Type B pancreatic cell (in vitro differentiated cells): ENCODE measurements around the gene GRAMD4. TPM values are rescaled to one million over a fixed set of nuclear protein-coding genes. Genes with fewer than 3 reads are reported as not detected.

Experiments
- DNase-seq: peaks from one replicate; pipeline ENCODE4 v3.0.0; 2021; ENCODE audit warnings: mixed read lengths; ENCODE audit not compliant: unreplicated experiment; ENCODE audit errors: extremely low spot score
- H3K27ac Mint-ChIP-seq: 2 replicates; pipeline ENCODE4 v1.8.0; 2021; ENCODE audit warnings: mild to moderate bottlenecking, mixed read lengths
- H3K27me3 Mint-ChIP-seq: 2 replicates; pipeline ENCODE4 v1.8.0; 2021; ENCODE audit warnings: mixed read lengths
- H3K36me3 Mint-ChIP-seq: 2 replicates; pipeline ENCODE4 v1.8.0; 2021; ENCODE audit warnings: mixed read lengths
- H3K4me1 Mint-ChIP-seq: one replicate; pipeline ENCODE4 v1.8.0; 2021; ENCODE audit warnings: mixed read lengths; ENCODE audit not compliant: unreplicated experiment
- H3K4me3 Mint-ChIP-seq: 2 replicates; pipeline ENCODE4 v1.8.0; 2021; ENCODE audit warnings: mild to moderate bottlenecking, mixed read lengths
- H3K9me3 Mint-ChIP-seq: 2 replicates; pipeline ENCODE4 v1.8.0; 2021; ENCODE audit warnings: mixed read lengths
- total RNA-seq: library from RNA; stranded (reverse); gene quantifications from 2 replicates; pipeline ENCODE4 v1.2.1, GENCODE V29; 2021; ENCODE audit warnings: low replicate concordance
- TF ChIP-seq, protein P1 (sequence below): fragments of 200-600 bp; sonication (generic); conservative IDR thresholded peaks from 2 replicates; pipeline ENCODE4 v1.5.0; 2021; ENCODE audit warnings: antibody characterized with exemption, mild to moderate bottlenecking

GRAMD4 gene
- total RNA-seq, 1 donor from 2014 or later = 56.4 TPM

DNA sequence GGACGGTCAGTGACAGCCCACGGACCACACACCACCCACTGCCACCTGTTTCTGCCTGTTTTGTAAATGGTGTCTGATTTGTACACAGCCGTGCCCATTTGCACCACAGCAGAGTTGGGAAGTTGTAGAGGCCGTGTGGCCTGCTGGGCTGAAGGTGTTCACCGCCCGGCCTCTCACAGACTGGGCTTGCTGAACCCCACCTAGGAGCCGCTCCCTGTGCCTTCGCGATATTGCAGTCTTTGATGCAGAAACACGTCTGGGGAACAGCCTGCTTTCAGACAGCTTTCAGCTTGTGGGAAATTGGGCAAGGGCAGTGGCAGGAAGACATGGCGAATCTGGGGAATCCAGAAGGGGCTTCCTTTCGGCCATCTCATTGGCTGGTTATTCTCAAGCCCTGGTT lies 9.8 kb upstream of the GRAMD4 start:
- no peak for DNase-seq

DNA sequence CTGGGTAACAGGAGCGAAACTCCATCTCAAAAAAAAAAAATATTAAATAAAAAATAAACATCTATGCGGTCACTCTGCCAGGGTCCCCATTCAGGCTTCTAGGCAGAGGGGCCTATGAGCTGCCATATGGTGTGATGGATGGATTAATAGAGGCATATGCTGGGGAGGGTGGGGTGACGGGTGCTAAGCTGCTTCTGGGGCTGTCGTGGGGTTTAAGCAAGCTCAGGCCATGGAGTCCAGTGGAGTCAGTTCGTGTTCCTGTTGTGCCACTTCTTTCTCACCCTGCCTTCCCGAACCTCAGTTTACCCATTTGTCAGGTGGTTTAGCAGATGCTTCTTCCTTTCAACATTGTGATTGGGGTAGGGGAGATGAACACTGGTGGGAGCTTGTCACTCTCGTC lies 9.0 kb upstream of the GRAMD4 start:
- no peak overlapping the region for H3K27ac Mint-ChIP-seq
- H3K4me3 Mint-ChIP-seq = no peak overlapping the region
- TF ChIP-seq, protein P1, sequence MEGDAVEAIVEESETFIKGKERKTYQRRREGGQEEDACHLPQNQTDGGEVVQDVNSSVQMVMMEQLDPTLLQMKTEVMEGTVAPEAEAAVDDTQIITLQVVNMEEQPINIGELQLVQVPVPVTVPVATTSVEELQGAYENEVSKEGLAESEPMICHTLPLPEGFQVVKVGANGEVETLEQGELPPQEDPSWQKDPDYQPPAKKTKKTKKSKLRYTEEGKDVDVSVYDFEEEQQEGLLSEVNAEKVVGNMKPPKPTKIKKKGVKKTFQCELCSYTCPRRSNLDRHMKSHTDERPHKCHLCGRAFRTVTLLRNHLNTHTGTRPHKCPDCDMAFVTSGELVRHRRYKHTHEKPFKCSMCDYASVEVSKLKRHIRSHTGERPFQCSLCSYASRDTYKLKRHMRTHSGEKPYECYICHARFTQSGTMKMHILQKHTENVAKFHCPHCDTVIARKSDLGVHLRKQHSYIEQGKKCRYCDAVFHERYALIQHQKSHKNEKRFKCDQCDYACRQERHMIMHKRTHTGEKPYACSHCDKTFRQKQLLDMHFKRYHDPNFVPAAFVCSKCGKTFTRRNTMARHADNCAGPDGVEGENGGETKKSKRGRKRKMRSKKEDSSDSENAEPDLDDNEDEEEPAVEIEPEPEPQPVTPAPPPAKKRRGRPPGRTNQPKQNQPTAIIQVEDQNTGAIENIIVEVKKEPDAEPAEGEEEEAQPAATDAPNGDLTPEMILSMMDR = no peak
- DNase-seq = no peak
- H3K27me3 Mint-ChIP-seq = no peaks in the 10 kb centered on the region
- peaks cover 31% of the 10 kb centered on the region for H3K4me1 Mint-ChIP-seq
- no peaks in the 10 kb centered on the region for H3K9me3 Mint-ChIP-seq
- H3K36me3 Mint-ChIP-seq = no peaks in the 10 kb centered on the region

More for the DNA sequence above, 9.8 kb upstream of the GRAMD4 start:
- peak overlapping the region; percentile 14 for H3K4me3 Mint-ChIP-seq
- no peak overlapping the region for H3K27ac Mint-ChIP-seq
- peaks cover 31% of the 10 kb centered on the region for H3K4me1 Mint-ChIP-seq
- no peaks in the 10 kb centered on the region for H3K9me3 Mint-ChIP-seq
- H3K27me3 Mint-ChIP-seq = no peaks in the 10 kb centered on the region
- H3K36me3 Mint-ChIP-seq = no peaks in the 10 kb centered on the region
- TF ChIP-seq, protein P1 = no peak

DNA sequence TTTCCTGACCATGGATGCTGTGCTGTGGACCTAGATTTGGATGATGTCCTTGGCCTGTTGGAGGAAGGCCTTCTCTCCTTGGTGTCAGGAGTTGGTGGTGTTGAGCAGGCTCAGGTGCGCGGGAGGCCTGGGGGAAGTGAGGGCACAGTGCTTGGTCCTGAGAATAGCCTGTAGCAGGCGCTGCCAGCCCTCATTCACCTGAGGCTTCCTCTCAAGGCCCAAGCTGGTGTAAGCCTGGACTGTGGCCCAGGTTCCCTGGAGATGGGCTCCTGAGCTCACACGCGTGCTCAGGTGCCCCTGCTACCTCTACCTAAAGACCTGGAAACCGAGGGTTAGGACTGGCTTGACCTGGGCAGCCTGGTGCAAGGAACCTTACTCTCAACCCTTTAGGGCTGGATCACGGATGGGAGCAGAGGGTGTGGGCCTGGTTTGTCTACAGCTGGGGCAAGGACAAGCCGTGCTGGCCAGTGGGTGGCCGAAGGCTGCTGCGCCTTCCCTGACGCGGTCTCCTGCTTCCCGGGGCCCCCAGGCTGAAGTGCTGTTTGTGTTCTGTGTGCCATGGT lies 7.8 kb upstream of the GRAMD4 start:
- TF ChIP-seq, protein P1 = no peak
- no peaks in the 10 kb centered on the region for H3K36me3 Mint-ChIP-seq
- no peak for DNase-seq
- peaks cover 31% of the 10 kb centered on the region for H3K4me1 Mint-ChIP-seq
- H3K4me3 Mint-ChIP-seq = peak overlapping the region; percentile 9
- no peaks in the 10 kb centered on the region for H3K27me3 Mint-ChIP-seq
- H3K9me3 Mint-ChIP-seq = no peaks in the 10 kb centered on the region
- no peak overlapping the region for H3K27ac Mint-ChIP-seq

DNA sequence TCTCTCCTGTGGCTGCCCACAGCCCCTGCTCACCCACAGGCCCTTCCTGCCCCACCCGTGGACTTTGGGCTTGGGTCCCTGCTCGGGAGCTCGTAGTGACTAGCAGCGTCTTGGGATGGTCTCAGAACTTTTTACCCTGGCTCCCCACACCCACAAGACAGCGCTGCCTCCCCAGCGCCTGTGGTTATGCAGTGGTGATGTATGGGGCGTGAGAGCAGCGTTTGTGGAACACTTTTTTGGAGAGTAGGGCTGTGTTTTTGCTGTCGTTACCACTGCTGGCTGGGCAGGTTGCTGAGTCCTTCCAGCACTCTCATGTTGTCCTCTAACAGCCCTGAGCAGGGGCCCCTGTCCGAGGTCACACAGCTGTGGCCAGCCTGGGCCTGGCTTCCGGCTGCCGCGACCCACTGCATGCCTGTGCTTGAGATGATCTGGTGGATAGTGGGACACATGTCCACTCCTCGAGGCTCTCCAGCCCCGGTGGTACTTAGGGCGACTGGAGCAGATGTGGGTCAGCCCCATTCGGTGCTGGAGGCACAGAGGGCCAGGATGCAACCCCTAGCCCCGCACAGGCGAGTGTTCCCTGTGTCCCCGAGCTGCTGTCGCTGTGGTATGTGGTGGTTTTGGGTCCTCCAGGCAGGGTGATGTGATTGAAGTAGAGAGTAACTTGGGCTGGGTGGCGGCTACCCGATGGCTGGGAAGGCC lies 7.1 kb upstream of the GRAMD4 start:
- H3K36me3 Mint-ChIP-seq = no peaks in the 10 kb centered on the region
- no peak for DNase-seq

DNA sequence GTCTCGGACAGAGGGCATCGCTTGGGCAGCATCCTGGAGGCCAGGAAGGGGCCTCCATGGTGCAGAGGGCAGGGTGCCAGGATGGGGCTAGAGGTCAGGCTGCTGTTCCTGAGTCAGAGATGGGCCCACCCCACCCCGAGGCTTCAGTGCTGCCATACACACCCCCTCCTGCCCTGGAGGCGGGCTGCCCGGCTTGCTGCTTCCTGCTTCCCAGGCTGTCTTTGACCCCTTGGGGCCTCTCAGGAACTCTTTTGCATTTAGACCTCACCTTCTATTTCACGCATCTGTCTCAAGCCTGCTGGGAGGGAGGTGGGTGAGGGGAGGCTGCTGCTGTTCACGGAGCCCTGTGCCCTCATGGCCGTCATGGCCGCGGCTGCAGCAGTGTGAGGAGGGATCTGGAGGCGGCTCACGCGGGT lies 6.6 kb upstream of the GRAMD4 start:
- Mint-ChIP-seq H3K27me3 (no peaks in the 10 kb centered on the region), H3K4me3 (peak overlapping the region; percentile 17), H3K36me3 (no peaks in the 10 kb centered on the region), H3K9me3 (no peaks in the 10 kb centered on the region), H3K4me1 (peaks cover 31% of the 10 kb centered on the region), H3K27ac (peak overlapping the region; percentile 76)
- TF ChIP-seq, protein P1 = no peak
- no peak for DNase-seq

More for the DNA sequence above, 7.1 kb upstream of the GRAMD4 start:
- H3K4me3 Mint-ChIP-seq = peak overlapping the region; percentile 9
- H3K27me3 Mint-ChIP-seq = no peaks in the 10 kb centered on the region
- peak overlapping the region; percentile 76 for H3K27ac Mint-ChIP-seq
- no peaks in the 10 kb centered on the region for H3K9me3 Mint-ChIP-seq
- H3K4me1 Mint-ChIP-seq = peaks cover 31% of the 10 kb centered on the region
- TF ChIP-seq, protein P1 = no peak
